ENCODE results near the gene AKR7A3. TPM values are rescaled to one million over a fixed set of nuclear protein-coding genes. Genes with fewer than 3 reads are reported as not detected.
"Not testable (repeated sequence)": the region's sequence is repeated elsewhere in the genome, so short reads cannot be mapped to it uniquely, and the experiment has no call there.

Gene AKR7A3
- polyA plus RNA-seq, 1 of the 3 experiments (the other 2 are of a cell fraction): 0.38 TPM

DNA sequence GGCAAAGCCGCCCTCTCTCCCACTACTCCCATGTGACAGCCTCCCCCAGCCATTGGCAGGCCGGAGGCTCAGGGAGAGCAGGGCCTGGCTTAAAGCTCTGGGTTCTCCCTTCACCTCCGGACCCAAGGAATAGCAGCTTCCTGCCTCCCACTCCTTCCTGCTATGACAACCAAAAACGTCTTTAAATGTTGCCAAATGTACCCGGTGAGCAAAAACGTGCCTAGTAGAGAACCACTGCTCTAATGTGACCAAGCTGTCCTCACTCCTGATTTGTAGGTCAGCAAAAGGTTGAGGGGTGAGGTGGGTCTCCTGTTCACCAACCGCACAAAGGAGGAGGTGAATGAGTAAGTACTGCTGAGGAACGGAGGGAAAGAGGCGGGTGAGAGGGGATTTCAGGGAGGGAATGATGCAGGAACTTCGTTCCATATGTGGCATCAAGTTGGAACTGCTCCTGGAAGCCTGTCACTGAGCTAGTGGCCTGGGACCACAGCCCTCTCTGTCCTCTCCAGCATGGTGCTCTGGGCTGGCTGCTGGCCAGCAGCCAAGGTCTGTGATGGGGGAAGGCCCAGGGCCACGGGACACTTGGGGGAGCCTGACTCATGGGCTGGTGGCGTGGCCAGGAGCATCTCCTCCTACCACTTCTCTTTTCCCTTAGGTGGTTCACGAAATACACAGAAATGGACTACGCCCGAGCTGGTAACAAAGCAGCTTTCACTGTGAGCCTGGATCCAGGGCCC is 31.2 kb downstream of the AKR7A3 start:
- Histone ChIP-seq H3K79me2 (ENCODE audit: insufficient read depth) (peaks cover 47% of the 10 kb centered on the region), H3K4me1 (ENCODE audit: control insufficient read depth in 1 of 2, insufficient read depth in 2 of 2, low read depth in 1 of 2, low read length in 1 of 2) (peaks cover 7 to 10% of the 10 kb centered on the region in 2 experiments; a peak in 2 of 4 replicates), H4K20me1 (ENCODE audit: insufficient read depth) (peaks cover 13% of the 10 kb centered on the region; the same call in 1 of the 2 replicates), H3F3A (replicated peaks; ENCODE audit: insufficient read depth) (peaks cover 3% of the 10 kb centered on the region), H3K9me2 (no peaks in the 10 kb centered on the region), H3K27me3 (ENCODE audit: insufficient read depth) (no peaks in the 10 kb centered on the region), H3K9ac (no peak overlapping the region), H3K9me3 (no peaks in the 10 kb centered on the region), H3K4me3 (ENCODE audit: low read depth in 2 of 2, low read length in 1 of 2) (no peak overlapping the region), H3K27ac (ENCODE audit: low read depth in 2 of 2, low read length in 1 of 2) (no peak overlapping the region), H3K4me2 (no peak overlapping the region), H2AFZ (ENCODE audit: low read depth) (no peak overlapping the region), H3K36me3 (replicated peaks in 1 of 2; ENCODE audit: control insufficient read depth in 1 of 2, insufficient read depth in 2 of 2, low read length in 1 of 2) (peaks cover 15 to 46% of the 10 kb centered on the region in 2 experiments)
- CTCF ChIA-PET: interaction anchor here (1.4 kb wide), 1 partner anchor 16 kb away, joined by 10 read pairs; no protein-coding TSS in a partner anchor
- WGBS (ENCODE audit: low lambda C conversion rate): 76% methylated on average over 11 of the region's 15 CpGs
- no peak for DNase-seq
- POLR2A ChIA-PET: no interaction called here
- no peak for TF ChIP-seq EZH2phosphoT487 (IDR thresholded peaks at IDR 0.05; ENCODE audit: borderline replicate concordance, low read depth)
- no peak for TF ChIP-seq TCF12 (IDR thresholded peaks at IDR 0.05)
- no peak for TF ChIP-seq TEAD4 (IDR thresholded peaks at IDR 0.05; ENCODE audit: borderline replicate concordance, insufficient read depth)
- no peak for TF ChIP-seq RCOR1 (IDR thresholded peaks at IDR 0.05; ENCODE audit: low read length)
- TF ChIP-seq CHD2 (IDR thresholded peaks at IDR 0.05; ENCODE audit: low read length, partially characterized antibody): no peak
- no peak for TF ChIP-seq GABPA (IDR thresholded peaks at IDR 0.05; ENCODE audit: low read depth)
- TF ChIP-seq POLR2AphosphoS5 (IDR thresholded peaks at IDR 0.05; ENCODE audit: low read depth, low read length): no peak
- TF ChIP-seq, protein P1, sequence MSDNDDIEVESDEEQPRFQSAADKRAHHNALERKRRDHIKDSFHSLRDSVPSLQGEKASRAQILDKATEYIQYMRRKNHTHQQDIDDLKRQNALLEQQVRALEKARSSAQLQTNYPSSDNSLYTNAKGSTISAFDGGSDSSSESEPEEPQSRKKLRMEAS (IDR thresholded peaks at IDR 0.05; ENCODE audit: low read depth): no peak
- TF ChIP-seq NRF1 (IDR thresholded peaks at IDR 0.05; ENCODE audit: low read depth, low read length): no peak
- no peak for TF ChIP-seq RFX5 (IDR thresholded peaks at IDR 0.05; ENCODE audit: low read length)
- TF ChIP-seq RXRA (IDR thresholded peaks at IDR 0.05; ENCODE audit: borderline replicate concordance, low read depth): no peak
- no peak for TF ChIP-seq FOXM1 (IDR thresholded peaks at IDR 0.05; ENCODE audit: low read depth)
- TF ChIP-seq, protein P2, sequence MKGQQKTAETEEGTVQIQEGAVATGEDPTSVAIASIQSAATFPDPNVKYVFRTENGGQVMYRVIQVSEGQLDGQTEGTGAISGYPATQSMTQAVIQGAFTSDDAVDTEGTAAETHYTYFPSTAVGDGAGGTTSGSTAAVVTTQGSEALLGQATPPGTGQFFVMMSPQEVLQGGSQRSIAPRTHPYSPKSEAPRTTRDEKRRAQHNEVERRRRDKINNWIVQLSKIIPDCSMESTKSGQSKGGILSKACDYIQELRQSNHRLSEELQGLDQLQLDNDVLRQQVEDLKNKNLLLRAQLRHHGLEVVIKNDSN (IDR thresholded peaks at IDR 0.05; ENCODE audit: borderline replicate concordance, low read depth): no peak
- TF ChIP-seq, protein P3, sequence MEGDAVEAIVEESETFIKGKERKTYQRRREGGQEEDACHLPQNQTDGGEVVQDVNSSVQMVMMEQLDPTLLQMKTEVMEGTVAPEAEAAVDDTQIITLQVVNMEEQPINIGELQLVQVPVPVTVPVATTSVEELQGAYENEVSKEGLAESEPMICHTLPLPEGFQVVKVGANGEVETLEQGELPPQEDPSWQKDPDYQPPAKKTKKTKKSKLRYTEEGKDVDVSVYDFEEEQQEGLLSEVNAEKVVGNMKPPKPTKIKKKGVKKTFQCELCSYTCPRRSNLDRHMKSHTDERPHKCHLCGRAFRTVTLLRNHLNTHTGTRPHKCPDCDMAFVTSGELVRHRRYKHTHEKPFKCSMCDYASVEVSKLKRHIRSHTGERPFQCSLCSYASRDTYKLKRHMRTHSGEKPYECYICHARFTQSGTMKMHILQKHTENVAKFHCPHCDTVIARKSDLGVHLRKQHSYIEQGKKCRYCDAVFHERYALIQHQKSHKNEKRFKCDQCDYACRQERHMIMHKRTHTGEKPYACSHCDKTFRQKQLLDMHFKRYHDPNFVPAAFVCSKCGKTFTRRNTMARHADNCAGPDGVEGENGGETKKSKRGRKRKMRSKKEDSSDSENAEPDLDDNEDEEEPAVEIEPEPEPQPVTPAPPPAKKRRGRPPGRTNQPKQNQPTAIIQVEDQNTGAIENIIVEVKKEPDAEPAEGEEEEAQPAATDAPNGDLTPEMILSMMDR (IDR thresholded peaks at IDR 0.05): no peak
- no peak for TF ChIP-seq EP300 (IDR thresholded peaks at IDR 0.05; ENCODE audit: borderline replicate concordance in 1 of 2, low read depth in 1 of 2, low read length in 1 of 2)
- TF ChIP-seq SMC3 (IDR thresholded peaks at IDR 0.05; ENCODE audit: low read depth, low read length): no peak
- TF ChIP-seq NFIC (IDR thresholded peaks at IDR 0.05; ENCODE audit: borderline replicate concordance): no peak
- TF ChIP-seq, protein P4, sequence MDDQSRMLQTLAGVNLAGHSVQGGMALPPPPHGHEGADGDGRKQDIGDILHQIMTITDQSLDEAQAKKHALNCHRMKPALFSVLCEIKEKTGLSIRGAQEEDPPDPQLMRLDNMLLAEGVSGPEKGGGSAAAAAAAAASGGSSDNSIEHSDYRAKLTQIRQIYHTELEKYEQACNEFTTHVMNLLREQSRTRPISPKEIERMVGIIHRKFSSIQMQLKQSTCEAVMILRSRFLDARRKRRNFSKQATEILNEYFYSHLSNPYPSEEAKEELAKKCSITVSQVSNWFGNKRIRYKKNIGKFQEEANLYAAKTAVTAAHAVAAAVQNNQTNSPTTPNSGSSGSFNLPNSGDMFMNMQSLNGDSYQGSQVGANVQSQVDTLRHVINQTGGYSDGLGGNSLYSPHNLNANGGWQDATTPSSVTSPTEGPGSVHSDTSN (IDR thresholded peaks at IDR 0.05): no peak
- no peak for TF ChIP-seq RAD21 (IDR thresholded peaks at IDR 0.05; ENCODE audit: low read length)

DNA sequence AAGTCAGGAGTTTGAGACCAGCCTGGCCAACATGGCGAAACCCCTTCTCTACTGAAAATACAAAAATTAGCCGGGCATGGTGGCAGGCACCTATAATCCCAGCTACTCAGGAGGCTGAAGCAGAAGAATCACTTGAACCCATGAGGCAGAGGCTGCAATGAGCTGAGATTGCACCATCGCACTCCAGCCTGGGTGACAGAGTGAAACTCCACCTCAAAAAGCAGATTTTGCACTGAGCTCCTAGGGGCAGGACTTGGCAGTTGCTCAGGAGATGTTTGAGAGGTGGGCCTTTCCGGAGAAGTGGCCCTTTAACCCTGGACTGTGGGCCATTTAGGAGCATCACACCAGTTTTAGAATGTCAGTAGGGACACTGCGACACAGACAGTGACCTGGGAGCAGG is 32.3 kb downstream of the AKR7A3 start:
- H2AFZ ChIP-seq (ENCODE audit: low read depth); H3K9me3 ChIP-seq; H3F3A ChIP-seq (replicated peaks; ENCODE audit: insufficient read depth); DNase-seq; POLR2A ChIA-PET; H3K9ac ChIP-seq; H3K4me2 ChIP-seq; H3K27ac ChIP-seq (ENCODE audit: low read depth in 2 of 2, low read length in 1 of 2); H3K9me2 ChIP-seq; H3K4me3 ChIP-seq (ENCODE audit: low read depth in 2 of 2, low read length in 1 of 2); H3K27me3 ChIP-seq (ENCODE audit: insufficient read depth): not testable (repeated sequence)
- peaks cover 7 to 10% of the 10 kb centered on the region in 2 experiments; a peak in 2 of 4 replicates for H3K4me1 ChIP-seq (ENCODE audit: control insufficient read depth in 1 of 2, insufficient read depth in 2 of 2, low read depth in 1 of 2, low read length in 1 of 2)
- peaks cover 56% of the 10 kb centered on the region for H3K79me2 ChIP-seq (ENCODE audit: insufficient read depth)
- CTCF ChIA-PET: interaction anchor here (1.8 kb wide), 1 partner anchor 143 kb away, joined by 3 read pairs; no protein-coding TSS in a partner anchor
- peaks cover 15 to 46% of the 10 kb centered on the region in 2 experiments for H3K36me3 ChIP-seq (replicated peaks in 1 of 2; ENCODE audit: control insufficient read depth in 1 of 2, insufficient read depth in 2 of 2, low read length in 1 of 2)
- WGBS (ENCODE audit: low lambda C conversion rate): 97% methylated on average over 4 of the region's 5 CpGs
- peaks cover 13% of the 10 kb centered on the region; the same call in 1 of the 2 replicates for H4K20me1 ChIP-seq (ENCODE audit: insufficient read depth)
